Stimulated activated CD8-positive, alpha-beta memory T cell treated with anti-CD3 and anti-CD28 coated beads, Interleukin-4, amount 100 ng/mL, for 1 hour (primary cell): ENCODE results near the gene CEP78.
"Not testable (repeated sequence)": the region's sequence is repeated elsewhere in the genome, so short reads cannot be mapped to it uniquely, and the experiment has no call there.

Experiments
- DNase-seq, 2 donors: peaks; one replicate each; pipeline ENCODE4 v3.0.0-alpha.2; 2020; ENCODE audit warnings: low read depth in 2 of 2, low spot score in 1 of 2

The CEP78 gene

DNA sequence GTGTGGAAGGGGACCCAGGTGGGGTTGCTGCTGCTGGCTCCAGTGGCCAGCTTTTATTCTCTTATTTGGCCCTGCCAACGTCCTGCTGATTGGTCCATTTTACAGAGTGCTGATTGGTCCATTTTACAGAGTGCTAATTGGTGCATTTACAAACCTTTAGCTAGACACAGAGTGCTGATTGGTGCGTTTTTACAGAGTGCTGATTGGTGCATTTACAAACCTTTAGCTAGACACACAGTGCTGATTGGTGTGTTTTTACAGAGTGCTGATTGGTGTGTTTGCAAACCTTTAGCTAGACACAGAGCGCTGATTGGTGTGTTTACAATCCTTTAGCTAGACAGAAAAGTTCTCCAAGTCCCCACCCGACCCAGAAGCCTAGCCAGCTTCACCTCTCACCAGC is 48.3 kb downstream of the CEP78 start:
- DNase-seq: not testable (repeated sequence)

DNA sequence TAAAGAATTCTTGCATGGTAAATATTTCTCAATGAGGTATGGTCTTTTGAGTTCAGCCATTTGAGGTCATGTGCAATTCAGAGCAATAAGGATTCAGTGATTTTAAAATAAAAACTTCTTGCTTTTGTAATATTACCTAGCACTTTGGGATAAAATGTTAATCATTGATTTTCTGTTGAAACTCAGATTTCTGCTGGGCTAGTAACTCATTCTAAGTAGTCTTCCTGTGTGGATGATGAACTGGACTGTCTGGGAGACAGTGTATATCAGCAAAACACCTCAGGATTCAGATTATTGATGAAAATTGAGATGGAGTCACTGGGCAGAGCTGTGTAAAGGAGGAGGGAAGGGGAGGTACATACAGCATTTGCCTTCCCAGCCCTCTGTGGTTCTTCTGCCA is 50.2 kb downstream of the CEP78 start:
- DNase-seq: no peak

DNA sequence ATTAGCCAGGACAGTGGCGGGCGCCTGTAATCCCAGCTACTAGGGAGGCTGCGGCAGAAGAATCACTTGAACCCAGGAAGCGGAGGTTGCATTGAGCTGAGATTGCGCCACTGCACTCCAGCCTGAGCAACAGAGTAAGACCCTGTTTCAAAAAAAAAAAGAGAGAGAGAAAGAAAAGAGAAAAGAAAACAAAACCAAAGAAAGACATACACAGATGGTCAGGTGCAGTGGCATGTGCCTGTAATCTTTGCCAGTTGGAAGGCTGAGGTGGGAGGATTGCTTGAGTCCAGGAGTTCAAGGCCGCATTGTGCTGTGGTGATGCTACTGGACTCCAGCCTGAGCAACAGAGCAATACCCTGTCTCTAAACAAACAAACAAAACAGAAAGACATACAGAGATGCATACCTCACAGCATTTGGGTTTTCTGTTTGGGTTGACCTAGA is 51.1 kb downstream of the CEP78 start:
- DNase-seq: no peak

DNA sequence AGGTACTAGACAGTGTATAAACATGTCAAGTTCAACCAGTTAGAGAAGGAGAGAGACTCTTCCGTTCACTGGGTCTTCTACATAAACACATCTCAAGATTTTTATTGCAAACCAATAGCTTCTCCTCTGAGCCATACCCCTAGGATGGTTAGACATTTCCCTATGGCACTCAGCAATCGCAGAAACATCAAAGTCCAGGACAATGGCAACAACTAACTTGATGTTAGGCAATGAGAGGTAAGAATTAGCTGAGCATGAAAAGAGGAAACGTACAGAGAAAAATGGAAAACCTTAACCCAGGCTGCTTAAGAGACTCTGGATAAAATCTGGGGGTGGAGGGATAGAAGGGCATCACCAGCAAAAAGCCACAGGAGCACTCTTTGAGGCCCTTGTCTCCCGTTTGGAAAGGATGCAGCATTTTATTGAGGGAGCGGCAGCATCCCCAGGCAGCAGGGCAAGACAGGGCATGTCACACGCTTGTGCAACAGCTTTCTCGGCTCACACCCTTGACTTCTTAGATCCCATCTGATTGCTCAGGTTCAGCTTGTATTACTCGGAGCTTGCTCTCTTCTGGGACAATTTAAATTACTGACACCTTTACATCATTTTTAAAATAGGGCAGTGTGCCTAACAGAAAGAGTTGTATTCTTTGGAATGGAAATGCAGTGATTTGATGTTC is 52.5 kb downstream of the CEP78 start:
- no peak for DNase-seq

DNA sequence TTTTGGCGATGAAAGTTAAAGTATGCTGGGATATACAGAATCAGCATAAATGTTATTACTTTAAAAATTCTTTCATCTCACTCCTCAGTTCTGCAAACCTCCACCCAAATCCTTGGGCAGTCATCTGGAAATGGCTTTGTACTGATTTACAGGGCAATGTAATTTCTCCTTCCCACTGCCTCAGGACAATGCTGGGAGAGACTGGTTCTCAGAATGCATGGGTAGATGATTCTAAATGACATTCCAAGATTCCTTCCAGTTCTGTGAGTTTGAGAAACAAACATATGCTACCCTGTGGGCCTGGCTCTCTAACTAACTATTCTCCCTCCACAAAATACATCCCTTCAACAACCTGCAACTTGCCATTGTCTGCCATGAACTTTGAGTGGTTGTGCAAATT is 53.6 kb downstream of the CEP78 start:
- DNase-seq: no peak

DNA sequence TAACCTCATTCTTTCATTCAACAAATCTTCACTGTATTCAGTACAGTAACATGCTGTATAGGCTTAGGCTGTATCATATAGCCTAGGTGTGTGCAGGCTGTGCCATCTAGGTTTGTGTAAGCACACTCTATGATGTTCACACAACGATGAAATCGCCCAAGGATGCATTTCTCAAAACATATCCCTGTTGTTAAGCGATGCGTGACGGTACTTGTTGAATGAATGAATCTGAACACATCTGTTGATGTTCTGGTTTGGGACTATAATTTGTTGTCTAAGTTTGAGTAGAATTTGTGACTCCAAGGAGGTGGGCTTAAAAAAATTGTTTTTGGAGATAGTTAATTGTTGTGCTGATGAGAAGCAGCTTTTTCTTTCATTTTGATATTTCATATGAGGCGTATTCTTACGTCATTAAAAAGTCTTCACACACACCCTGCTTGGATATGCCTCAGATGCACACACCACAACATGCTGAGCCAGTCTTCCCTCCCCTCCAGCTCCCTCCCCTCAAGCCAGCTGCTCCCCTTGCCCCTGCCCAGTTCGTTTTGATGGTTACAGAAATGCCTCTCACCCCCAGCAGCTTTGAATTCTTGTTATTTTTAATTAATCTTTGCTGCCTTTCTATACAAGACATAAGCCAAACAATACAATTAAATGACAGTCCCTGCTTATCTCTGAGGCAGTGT is 55.5 kb downstream of the CEP78 start:
- no peak for DNase-seq

DNA sequence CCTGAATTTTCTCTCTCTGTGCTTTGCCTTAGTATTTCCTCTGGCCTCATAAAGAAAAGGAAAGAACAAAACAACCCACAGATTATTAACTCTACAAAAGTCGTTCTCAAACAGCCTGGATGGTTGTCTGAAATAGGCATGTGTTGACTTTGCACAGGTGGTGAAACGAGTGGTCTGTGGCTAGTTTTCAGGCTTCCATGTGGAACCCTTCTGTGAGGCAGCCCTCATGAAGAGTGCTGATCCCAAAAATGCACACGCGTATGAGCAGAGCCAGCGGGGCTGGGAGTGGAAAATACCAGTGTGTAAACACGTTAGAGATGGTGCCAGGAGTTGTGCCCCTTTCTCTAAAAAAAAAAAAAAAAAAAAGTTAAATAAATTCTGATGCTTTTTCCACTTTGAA is 56.2 kb downstream of the CEP78 start:
- DNase-seq: no peak

DNA sequence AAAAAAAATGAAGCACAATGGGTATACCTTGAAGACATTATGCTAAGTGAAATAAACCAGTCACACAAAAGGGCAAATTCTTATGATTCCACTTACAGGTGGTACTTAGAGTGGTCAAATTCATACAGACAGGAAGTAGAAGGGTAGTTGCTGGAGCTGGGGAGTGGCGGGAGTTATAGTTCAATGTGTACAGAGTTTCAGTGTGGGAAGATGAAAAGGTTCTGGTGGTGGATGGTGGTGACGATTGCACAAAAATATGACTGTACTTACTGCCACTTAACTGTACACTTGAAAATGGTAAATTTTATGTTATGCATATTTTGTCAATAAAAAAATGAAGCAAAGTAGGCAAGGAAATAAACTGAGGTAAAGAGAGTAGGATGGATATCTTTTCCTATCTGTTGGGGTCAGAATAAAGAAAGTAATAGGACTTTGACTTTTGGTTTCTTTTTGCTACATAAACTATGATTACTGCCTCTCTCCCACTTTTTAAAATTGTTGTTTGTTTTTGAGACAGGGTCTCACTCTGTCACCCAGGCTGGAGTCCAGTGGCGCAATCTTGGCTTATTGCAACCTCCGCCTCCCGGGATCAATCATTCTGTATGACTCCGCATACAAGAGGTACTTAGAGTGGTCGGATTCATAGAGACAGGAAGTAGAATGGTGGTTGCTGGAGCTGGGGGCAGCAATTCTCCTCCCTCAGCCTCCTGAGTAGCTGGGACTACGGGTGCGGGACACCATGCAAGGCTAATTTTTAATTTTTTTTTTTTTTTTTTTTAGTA is 57.0 kb downstream of the CEP78 start:
- no peak for DNase-seq

DNA sequence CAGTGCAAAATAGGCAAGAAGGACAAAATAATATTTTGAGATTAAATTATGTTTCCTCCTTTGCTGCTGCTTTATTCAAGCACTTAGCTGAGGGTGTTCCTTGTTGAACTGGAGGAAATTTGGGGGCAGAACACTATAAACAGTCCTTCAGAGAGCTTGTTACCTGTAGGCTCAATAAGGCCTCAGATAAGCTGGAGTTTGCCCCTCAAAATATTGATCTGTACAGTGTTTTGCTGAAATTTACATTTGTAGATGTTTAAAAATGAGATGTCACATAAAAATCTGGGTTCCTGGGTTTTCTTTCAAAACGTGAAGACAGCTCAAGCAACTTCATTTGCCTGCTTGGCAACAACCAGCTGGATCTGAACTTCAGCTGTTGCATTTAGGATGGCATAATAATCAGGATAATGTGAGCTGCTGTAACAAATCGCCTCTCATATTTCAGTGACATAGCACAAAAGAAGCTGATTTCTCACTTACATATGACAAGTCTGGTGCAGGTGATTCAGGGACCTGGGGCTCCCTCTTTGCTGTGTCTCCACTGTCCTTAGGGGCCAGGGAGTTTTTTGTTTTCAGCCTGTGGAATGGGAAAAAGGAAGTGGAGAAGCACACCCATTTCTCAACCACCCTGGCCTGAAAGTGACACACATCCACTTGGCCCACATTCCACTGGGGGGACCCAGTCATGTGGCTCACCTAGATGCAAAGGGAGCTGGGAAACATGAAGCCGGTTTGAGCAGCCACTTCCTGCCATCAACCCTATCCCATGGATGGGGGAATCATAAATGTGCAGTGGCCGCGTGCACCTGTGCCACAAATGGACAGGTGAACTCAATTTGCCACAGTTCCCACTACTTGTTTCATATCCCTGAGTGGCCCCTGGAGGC is 58.7 kb downstream of the CEP78 start:
- DNase-seq: no peak

DNA sequence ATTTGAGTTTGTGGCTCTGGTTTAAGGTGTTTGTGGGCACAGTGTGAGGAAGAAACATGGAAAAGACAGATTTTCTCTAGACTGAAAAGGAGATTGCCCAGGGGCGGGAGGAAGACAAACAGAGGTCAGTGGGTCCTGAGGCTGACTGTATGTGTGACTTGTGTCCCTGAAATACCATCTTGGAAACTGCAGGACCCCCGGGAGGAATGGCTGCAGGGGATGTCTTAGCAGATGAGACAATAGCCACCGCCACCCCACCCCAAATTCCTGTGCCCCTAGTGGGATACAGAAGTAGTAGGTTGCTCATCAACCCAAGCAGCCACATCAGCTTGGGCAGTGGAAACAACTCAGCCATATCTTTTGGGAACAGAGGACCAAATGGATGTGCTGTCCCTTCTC is 59.3 kb downstream of the CEP78 start:
- no peak for DNase-seq

DNA sequence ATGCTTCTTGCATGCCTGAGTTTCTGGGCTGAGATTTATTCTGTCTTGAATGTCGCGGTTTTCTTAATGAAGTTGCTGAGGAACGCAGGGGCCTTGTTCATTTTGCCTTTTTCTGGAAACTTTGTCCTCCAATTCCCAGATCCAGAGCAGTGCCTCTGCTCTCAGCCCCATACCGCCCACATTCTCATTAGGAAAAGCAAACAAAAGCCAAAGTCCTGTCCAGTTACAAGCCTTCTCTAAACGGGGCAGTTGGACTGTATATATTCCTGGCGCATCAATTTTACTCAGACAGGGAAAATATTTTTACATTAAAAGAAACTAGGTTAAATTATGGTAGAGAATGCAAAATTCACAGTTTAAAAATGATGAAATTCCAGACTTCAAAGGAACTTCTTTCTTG is 59.9 kb downstream of the CEP78 start:
- DNase-seq: no peak

DNA sequence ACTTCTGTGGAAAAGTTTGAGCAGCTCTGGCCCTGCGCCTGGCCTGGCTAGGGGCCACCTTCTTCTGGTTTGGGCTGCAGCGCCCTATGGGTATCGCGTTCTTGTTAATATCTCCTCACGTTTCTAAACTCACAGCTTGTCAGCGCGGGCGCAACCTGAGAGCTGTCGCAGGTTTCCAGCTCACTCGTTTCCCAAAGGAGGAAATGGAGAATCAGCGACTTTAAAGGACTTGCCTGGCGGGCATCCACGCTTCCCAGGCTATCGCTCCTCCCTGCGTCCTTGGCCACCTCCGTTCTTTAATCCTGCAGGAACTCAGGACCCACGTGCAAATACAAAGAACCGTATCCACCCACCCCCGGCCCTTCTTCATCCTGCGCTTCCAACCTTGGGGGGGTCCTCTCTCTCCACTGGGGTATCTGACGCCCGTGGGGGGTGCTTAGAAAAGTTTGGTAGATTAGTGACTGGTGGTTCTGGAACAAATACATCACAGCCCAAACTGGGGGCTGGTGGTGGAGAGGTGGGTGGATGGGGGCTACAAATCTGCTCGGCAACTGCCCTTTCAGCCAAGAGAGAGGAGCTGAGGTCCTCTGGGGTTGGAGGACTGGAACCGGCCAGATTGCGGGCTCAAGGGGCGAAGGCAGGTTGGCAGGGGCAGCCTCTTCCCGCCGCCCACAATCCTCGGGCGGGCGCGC is 60.5 kb downstream of the CEP78 start:
- DNase-seq: no peak

DNA sequence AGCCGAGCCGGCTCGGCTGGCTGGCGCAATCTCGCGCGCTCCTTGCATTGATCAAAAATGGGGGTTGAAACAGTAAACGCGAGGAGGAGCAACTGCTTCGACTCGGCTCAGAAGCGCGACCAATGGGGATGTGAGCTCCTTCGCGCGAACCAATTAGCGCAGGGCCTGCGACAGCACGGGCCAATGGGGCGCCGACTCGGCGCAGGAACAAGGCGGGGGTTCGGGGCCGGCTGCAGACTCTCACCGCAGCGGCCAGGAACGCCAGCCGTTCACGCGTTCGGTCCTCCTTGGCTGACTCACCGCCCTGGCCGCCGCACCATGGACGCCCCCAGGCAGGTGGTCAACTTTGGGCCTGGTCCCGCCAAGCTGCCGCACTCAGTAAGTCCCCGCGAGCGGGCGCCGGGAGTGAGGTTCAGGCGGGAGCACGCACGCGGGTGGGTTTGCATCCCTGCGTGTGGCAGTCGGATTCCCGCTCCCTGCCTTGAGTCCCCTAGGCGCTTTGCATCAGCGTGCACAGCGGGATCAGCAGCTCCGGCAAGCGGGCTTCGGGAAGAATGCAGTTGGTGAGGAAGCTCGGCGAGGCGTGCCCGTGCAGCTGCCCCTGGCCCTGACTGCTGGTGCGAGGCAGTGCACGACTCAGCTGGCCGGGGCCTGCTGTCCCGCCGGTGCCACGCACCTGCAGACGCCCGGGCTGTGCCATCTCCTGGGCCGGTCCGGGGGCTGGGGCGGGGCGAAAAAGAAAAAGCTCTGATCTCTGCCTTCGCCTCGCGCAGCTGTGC is 61.2 kb downstream of the CEP78 start, which contains the start of gene PSAT1:
Gene PSAT1 (plus strand): TSS at position 233 of the 779 bp plus-strand sequence. CDS start 86 bp downstream, at position 319.
- DNase-seq: peak; percentile 39 to 68

DNA sequence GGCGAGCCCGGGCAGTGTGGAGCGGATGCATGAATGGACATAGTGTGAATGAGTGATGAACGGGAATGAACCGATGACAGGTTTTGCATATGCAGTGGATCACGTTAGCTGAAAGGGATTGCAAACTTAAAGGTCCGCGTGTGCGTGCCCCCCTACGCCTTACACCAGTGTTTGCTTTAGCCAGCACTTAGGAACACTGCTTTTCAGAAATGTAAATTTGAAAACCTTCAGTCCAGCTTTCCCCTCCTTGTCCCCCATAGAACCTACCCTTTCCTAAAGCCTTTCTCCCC is 61.7 kb downstream of the CEP78 start:
- DNase-seq: no peak

DNA sequence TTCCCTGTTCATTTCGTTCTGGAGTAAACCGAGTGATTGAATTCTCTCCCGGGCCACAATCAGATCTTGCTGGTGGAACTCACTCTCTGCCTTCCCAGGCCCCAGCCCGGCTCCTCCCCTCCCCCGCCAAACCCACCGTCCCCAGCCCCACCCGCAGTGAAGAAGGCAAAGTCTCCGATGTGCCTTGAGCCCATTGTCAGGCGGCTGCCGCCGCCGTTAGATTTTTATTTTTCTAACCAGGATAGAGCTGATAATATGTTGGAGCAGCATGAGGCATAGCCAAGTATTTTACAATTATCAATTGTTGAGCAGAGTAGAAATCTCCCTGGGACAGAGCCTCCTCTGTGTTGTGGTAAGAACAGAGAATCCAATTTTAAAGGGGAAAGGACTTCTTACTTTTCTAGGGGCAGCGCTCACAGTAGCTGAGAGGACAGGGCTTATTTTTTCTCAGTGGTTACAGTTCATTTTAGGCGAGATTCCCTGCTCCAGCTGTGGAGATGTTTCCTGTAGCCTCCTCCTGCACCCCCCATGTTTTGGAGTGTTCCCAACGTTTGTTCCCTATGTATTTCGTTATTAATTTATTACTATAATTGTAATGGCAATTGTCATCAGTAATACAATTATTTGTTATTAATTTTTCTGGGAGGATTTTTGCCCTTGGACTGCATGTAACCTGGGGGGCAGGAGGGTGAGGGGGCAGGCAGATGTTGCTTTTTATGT is 62.3 kb downstream of the CEP78 start:
- DNase-seq: no peak

DNA sequence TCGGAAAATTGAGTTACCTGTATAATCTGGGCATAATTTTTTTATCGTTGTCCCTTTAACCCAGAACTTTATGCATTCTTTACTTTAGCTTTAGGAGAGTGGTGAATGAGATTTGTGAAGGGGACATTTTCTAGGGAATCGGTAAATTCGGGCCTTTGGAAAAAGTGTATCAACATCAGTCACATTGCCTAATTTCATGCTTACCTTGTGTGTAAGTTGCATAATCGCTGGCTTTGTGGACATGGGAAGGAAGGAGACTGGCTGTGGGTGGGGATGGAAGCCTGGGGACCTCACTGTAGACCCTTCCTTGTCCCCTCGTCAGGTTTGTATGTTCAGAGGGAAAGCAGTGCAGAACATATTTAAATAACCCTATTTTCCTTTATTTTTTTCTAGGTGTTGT is 64.3 kb downstream of the CEP78 start:
- no peak for DNase-seq

DNA sequence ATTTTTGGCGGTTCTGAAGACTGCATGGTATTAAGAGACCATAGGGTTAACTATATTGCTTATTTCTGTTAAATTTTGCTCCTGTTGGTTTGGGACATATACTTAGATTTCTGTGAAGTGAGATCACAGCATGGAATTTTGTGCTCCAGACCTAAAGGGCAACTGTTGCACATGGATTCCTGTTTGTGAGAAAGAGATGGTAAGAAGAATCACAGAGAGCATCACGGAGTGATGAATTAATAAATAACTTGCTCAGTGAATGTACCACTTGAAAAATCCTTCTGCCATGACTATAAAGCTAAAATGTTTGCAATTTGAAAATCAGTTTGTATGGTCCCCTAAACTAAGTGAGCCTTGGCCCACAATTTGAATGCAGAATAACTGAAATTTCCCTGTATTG is 65.6 kb downstream of the CEP78 start:
- DNase-seq: no peak

DNA sequence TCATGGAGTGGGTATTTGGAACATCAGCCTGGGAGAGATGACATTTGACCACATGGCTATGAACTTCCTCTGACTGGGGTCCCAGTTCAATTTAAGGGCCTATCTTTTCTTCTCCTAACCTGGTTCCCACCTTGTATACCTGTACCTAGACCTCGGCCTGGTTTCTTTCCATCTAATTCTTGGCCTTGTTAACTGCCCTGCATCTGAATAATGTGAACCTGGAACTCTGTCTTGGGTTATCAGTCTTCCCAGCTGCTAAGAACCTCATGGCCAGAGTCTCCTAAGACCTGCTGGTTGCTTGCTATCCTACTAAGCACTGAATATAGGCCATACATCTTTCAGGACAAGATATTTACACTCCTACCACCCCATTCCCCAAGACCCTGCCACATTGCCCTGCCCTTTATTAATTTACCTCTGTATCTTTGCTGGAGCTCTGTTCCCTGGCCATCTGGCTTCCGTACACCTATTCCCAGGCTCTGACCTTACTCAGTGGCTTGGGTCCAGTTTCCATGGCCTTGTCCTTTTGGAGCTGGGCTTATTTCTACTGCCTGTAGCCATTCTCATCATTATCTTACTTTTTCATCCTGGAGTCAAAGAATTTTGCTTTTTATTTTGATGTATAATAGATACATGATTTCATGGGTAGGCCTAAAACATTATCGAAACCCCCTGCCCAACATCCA is 67.6 kb downstream of the CEP78 start:
- no peak for DNase-seq

DNA sequence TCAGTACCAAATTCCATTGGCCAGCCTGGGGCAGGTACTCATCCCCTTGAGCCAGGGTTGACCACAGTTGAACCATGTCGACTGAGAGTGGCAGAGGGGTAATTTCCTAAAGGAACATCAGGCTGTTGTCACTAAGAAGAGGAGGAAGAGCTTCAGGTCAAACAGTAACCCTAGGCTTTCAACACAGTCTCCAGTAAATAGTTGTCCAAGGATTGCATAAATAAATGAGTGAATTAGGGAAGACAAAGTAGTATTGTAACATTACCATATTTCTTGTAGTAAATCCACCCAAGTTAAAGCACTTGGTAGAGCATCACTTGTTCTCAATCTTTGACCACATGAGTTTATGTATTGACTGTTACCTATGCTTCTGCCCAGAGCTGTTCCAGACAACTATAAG is 68.5 kb downstream of the CEP78 start:
- DNase-seq: no peak
